SK-N-DZ (cell line): ENCODE measurements around the gene NFKBIB. TPM values are rescaled to one million over a fixed set of nuclear protein-coding genes. Genes with fewer than 3 reads are reported as not detected.
"Not testable (repeated sequence)": the region's sequence is repeated elsewhere in the genome, so short reads cannot be mapped to it uniquely, and the experiment has no call there.

Experiments
- DNase-seq: peaks from one replicate; pipeline ENCODE4 v3.0.0-alpha.2; 2015; ENCODE audit warnings: low spot score
- polyA plus RNA-seq, 2 experiments: library from polyadenylated mRNA; depleted of rRNA; stranded (reverse); fragments of >200 nt; gene quantifications; 2 replicates each; pipeline ENCODE4 v1.2.3, GENCODE V29; 2014

The NFKBIB gene, protein sequence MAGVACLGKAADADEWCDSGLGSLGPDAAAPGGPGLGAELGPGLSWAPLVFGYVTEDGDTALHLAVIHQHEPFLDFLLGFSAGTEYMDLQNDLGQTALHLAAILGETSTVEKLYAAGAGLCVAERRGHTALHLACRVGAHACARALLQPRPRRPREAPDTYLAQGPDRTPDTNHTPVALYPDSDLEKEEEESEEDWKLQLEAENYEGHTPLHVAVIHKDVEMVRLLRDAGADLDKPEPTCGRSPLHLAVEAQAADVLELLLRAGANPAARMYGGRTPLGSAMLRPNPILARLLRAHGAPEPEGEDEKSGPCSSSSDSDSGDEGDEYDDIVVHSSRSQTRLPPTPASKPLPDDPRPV
- polyA plus RNA-seq (2014; cell fraction: cytosol; rRNA removed), result 16.9 and 31.9 TPM in 2 replicates
- 9.1 and 12.6 TPM in 2 replicates for polyA plus RNA-seq (2014; cell fraction: nucleus; rRNA removed)

DNA sequence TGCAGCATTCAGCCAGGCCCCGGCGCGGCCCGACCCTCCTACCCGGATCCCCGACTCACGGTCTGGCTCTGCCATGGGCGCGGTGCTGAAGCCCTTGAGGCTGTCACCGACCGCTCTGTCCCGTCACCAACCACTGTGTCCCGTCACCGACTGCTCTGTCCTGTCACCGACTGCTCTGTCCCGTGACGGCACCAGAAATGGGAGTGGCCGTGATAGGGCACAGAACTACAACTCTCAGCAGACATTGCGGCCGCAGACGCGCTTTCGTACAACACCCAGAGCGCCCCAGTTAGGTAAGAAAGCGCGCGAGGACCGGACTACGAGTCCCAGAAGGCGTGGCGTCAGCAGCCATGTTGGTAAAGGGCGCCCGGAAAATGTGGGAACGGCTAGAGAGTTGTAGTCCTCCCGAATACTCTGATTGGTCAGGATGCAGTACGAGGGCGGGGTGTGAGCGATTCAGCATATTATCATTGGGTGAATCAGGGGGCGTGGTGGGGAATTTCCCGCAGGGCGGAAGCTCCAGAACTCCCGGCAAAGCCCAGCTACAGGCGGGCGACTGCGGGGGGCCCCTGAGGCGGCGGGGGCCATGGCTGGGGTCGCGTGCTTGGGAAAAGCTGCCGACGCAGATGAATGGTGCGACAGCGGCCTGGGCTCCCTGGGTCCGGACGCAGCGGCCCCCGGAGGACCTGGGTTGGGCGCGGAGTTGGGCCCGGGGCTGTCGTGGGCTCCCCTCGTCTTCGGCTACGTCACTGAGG, at the start of gene NFKBIB, which contains the start of gene SIRT2:
TSS of gene NFKBIB (plus strand) at position 523 of the 755 bp plus-strand sequence. CDS start at position 587, 64 bp downstream.
TSS of gene SIRT2 (minus strand) at position 172 of the 755 bp plus-strand sequence. CDS start at position 75, 97 bp downstream.
- DNase-seq, result peak; percentile 100

DNA sequence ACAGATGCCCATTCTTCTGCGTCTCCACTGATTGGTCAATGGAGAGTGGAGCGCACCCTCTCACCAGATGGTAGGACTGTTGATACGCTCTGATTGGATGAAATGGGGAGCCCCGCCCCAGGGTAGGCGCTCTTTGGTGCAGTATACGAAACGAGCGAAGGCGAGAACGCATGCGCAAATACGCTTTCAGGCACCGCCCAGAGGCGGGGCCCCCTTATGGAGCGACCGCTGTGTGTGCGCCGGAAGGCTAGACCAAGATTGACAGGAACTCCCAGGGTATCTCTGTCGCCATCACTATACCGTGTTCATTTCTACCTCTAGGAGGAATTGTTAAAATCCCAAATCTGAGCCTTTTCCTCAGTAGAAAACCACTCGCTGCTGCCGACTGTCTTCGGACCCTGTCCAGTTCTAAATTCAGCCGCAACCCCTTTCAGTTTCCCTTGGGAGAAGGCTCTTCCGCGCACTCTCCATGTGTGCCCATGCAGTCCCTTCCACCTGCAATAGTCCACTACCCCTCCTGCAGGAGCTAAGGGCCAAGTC, 49.3 kb upstream of the NFKBIB start:
- peak; percentile 100 for DNase-seq

DNA sequence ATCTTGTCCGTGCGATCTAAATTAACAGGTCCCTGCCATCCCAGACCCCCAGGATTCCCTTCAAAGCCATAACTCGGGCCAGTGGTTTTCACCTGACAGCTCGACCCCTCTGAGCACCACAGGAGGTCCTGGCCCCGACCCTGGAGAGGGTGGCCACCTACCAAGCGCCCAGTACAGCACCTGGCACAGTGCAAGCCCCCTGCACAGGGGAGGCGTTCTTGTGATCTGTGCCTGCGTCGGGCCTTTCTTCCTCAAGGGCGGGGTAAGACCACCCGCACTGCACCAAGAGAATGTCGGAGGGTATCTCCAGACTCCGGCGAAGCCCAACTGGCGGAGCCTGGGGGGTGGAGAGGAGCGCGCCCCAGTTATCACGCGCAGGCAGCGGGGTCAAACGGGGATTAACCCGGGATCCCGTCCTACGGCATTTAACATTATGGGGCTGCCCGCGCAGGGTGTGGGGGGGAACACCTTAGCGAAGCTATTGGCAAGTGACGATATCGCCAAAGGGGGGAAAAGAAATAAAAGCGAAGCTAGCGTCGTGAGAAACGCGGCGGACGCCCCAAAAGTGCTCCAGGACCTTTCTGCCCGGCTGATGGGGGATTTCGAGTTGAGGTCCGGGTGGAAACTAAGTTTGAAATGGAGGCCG, 48.7 kb upstream of the NFKBIB start:
- no peak for DNase-seq

DNA sequence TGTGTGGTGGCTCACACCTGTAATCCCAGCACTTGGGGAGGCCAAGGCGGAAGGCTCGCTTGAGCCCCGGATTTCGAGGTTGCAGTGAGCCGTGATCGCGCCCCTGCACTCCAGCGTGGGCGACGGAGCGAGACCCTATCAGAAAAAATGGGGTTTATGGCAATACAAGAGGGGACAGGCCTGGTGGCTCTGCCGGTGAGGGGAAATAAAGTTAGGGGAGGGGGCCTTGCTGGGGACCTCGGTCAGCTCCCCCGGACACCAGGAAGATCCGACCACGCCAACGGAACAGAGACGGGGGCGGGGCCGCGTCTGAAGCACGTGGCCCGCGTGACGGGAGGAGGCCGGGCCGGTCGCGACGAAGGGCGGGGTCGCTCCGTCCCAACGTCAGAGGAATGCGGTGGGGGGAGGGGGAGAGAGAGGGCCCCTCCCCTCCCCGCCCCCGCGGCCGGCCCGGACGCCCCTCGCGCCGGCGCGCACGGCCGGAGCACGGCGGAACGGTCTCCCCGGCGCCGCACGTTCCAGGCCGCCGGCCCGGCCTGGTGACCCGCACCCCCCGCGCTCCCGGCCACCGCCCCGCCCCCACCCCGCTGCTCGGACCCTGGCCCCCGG, 48.0 kb upstream of the NFKBIB start:
- DNase-seq, result peak; percentile 82

DNA sequence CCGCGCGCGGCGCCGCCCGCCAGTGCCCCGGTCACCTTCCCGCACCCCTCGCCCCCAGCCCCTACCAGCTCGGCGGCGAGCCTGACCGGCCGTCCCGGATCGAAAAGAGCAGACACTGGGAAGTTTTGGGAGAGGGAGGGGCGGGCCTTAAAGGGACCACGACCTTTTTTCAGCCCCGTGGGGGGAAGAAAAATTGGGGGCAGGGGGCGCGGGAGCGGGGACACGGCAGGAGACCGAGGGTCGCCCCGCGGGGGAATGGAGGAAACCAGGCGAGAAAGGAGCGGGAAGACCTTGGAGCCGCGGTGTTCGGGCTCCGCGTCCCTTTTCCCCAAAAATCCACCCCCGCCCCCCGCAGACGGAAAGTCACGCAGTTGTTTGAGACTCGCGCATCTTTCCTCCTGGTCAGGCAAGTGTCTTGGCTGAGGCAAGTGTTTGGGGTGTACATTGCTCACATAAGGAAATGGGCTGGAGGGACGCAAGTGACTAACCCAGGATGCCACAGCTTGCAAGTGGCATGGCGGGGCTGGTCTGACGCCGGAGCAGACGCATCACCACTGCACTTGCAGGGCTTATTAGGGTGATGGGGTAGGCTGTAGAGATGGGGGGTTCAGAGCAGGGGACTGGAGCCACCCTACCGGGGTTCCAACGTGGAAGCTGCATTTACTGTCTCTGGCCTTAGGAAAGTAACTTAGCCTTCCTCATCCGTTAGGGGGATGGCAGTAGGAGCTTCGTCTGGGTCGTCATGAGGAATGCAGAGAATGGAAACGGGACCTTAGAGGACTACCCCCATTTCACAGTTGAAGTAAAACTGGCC, 47.3 kb upstream of the NFKBIB start:
- DNase-seq, result peak; percentile 45

DNA sequence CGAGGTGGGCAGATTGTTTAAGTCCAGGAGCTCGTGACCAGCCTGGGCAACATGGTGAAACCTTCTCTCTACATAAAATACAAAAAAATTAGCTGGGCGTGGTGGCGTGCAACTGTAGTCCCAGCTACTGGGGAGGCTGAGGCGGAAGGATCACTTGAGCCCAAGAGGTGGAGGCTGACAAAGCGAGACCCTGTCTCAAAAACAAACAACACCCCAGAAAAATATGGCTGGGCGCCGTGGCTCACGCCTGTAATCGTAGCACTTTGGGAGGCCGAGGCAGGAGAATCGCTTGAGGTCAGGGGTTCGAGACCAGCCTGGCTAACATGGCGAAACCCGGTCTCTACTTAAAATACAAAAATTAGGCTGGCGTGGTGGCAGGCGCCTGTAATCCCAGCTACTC, 46.6 kb upstream of the NFKBIB start:
- DNase-seq, result no peak

DNA sequence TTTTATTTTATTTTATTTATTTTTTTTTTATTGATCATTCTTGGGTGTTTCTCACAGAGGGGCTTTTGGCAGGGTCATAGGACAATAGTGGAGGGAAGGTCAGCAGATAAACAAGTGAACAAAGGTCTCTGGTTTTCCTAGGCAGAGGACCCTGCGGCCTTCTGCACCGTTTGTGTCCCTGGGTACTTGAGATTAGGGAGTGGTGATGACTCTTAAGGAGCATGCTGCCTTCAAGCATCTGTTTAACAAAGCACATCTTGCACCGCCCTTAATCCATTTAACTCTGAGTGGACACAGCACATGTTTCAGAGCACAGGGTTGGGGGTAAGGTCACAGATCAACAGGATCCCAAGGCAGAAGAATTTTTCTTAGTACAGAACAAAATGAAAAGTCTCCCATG, 44.8 kb upstream of the NFKBIB start:
- not testable (repeated sequence) for DNase-seq

DNA sequence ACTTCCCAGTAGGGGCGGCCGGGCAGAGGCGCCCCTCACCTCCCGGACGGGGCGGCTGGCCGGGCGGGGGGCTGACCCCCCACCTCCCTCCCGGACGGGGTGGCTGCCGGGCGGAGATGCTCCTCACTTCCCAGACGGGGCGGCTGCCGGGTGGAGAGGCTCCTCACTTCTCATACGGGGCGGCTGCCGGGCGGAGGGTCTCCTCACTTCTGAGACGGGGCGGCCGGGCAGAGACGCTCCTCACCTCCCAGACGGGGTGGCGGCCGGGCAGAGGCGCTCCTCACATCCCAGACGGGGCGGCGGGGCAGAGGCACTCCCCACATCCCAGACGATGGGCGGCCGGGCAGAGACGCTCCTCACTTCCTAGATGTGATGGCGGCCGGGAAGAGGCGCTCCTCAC, 44.0 kb upstream of the NFKBIB start:
- DNase-seq, result not testable (repeated sequence)

DNA sequence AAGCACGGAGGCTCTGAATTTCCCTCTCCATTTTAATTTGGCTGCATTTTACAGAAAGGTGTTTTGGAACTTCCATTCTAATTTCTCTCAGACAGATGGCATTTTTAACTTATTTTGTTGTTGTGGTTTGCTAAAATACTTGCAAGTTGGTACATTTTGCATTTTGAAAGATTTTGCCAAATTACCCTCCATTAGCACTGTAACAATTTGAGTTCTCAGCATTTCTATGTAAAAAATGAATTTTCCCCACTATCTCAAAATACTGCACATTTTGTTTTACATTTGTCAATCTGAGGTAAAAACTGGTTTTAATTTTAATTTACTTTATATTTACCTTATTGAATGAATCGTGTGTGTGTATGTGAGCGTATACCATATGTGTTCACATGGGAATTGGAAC, 43.0 kb upstream of the NFKBIB start:
- DNase-seq, result no peak

DNA sequence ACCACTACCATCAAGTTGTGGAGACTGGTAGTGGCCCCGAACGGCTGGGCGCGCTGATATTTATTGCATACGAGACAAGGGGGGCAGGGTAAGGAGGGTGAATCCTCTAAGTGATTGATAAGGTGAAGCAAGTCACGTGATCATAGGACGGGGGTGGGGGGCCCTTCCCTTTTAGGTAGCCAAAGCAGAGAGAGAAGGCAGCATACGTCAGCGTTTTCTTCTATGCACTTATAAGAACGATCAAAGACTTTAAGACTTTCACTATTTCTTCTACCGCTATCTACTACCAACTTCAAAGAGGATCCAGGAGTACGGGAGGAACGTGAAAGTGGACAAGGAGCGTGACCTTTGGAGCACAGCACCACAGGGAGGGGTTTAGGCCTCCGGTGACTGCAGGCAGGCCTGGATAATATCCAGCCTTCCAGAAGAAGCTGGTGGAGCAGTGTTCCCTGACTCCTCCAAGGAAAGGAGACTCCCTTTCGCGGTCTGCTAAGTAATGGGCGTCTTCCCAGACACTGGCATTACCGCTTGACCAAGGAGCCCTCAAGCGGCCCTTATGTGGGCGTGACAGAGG, 40.1 kb upstream of the NFKBIB start:
- DNase-seq, result peak; percentile 68

DNA sequence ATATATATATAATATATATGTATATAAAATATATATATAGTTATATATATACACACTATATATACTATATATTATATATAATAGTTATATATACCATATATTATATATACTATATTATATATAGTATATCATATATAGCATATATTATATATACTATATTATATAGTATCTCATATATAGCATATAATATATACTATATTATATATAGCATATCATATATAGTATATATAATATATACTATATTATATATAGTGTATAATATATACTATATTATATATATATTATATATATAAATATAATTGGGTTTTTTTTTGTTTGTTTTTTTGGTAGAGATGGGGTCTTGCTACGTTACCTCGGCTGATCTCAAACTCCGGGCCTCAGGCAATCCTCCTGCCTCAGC, 38.4 kb upstream of the NFKBIB start:
- no peak for DNase-seq

DNA sequence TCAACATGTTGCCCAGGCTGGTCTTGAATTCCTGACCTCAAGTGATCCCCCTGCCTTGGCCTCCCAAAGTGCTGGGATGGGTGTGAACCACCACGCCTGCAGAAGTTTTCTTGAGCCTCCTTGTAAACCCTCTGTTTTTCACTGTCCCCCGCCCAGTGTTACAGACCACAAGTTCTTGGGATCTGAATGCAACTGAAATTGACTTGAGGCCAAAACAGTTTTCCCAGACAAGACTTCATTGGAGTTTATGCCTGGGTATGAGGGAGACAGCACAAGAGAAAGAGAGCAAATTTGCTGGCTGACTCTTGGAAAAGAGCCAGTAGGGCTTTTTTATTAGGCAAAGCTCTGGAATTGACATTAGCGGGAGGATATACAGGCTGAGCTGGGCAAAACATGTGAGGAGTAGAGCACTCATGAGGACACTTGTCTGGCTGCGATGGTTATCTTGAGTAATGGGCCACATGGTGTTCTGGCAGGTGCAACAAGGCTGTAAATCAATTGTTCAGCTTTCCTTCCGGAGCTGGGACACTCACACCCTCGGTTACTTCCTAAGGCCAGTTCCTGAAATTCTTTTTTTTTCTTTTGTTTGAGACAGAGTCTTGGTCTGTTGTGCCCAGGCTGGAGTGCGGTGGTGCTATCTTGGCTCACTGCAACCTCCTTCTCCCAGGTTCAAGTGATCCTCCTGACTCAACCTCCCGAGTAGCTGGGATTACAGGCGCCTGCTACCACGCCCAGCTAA, 37.3 kb upstream of the NFKBIB start:
- DNase-seq, result peak; percentile 97

DNA sequence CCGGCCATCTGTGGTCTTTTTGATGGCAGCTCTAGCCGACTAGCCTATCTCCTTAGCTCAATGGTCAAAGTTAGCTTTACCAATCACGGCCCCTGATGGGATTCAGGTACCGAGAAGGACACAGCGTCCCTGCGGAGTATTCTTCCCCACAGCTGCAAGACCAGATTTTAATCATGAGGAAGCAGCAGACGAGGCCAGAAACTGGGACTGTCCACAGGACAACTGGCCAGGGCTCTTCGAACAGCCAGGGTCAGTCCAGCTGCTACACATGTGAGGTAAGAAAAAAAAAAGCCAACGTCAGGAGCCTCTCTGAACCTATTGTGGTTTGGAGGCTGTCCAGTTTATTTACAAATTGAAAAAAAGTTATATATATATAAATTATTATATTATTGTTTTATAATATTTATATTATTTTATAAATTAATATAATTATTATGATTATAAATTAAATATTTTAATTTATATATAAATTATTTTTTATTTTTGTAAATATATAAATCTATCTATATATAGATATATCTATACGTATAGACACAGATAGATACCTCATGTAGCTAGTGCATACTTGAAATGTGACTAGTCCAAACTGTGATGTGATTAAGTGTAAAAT, 32.5 kb upstream of the NFKBIB start:
- DNase-seq, result no peak

DNA sequence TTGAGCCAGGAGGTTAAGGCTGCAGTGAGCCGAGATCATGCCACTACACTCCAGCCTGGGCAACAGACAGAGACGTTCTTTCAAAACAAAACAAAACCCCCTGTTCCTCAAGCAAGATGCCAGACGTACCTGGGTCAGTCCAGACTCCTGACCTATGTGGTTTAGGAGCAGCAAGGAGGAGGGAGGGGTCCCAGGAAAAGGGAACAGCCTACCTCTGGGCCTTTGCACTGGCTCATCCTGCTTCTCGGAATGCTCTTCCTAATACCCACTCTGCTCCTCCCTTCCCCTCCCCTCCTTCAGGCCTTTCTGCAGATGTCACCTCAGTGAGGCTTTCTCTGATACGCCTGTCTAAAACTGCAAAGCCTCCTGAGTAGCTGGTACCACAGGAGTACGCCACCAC, 31.2 kb upstream of the NFKBIB start:
- DNase-seq, result no peak

DNA sequence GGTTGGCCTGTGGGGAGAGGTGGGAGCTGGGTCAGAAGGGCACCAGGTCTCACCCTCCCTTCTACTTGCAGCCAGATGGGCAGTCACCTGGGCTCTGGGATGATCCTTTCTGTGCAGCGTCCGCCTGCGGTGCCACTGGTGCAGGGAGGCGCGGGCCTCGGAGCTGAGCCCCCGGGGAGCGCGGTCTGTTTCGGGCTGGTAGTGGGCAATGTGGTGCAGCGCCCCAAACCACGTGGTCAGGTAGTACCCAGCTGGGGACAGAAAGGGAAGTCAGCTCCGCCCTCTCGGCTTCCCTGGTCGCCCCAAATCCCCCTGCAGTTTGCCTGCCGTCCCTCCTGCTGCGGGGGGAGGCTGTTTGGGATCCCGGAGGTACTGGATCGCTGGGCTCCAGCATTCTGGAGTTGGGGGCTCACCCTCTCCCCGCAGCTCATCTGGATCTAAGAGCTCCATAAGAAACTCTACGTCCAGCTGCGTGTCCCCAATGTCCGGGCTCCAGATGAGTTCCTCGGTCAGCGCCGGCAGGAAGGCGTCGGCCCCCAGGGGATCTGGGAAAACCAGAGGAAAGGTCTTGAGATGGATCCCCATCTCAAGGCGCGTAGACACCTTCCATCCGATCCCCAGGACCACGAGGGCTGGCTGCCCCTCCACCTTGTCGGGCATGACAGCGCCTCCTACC, 30.5 kb upstream of the NFKBIB start:
- no peak for DNase-seq

DNA sequence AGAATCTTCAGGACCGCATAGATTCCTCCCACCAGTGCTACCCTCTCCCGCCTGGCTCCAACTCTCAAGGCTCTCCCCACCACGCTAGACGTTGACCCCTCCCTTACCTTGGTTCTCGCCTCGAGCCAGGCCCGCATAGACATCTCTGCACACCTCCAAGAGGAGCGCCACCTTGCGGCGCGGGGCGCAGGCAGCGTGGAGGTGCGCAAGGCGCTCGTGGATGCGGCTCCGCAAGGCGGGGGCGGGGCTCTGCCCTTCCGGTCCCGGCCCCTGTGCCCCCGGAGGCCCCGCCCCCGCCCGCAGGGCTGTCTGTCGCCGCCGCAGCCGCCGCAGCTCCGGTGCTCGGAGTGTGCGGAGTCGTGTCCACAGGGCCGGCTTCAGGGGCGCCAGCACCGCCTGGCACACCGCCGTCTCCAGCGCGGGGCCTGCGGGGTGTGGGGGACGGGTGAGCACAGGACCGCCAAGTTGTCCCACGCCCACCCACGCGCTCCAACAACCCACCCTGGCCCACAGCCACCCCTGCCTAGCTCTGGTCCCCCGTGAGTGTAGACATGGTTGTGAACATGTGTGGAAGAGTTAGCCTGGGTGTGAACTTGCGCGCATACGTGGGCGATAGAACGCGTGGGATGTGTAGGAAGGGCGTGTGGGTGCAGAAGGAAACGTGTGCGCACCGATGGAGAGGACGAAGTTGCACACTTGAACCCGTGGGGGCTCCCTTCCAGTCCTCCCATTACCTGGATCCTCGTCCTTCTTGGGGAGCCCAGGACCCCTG, 29.7 kb upstream of the NFKBIB start:
- no peak for DNase-seq

DNA sequence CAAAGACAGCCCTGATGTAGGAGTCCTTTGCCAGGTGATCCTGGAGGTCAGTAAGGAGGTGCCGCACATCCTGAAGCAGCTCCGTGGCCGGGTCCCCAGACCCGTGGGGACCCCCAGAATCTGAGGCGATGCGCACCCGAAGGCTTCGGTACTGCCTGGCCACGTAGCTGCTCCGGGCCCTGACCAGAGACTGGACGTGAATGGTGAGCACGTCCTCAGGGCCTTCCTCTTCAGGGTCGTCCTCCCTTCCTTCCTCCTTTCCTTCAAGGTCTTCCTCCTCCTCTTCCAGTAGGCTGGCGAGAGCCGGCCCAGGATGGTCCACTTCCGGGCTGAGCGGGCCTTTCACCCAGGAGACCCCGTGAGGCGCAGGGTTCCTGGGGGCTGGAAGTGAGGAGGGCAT, 29.2 kb upstream of the NFKBIB start:
- DNase-seq, result no peak

DNA sequence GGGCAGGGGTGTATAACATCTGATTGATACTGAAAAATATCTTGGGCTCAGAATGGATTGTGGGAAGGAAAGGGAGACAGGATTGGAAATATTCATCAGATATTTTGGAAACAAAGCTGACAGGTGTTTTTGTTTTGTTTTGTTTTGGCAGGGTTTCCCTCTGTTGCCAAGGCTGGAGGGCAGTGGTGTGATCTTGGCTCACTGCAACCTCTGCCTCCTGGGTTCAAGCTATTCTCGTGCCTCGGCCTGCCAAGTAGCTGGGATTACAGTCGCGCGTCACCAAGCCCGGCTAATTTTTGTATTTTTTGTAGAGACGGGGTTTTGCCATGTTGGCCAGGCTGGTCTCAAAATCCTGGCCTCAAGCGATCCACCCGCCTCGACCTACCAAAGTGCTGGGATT, 26.4 kb upstream of the NFKBIB start:
- not testable (repeated sequence) for DNase-seq
